Hematopoietic multipotent progenitor cell treated with erythropoietin and hydrocortisone succinate and interleukin-3 and kit ligand, for 6 days (in vitro differentiated cells): ENCODE results near the gene SPSB1.

Experiments used
- DNase-seq: peaks from one replicate; pipeline ENCODE4 v3.0.0-alpha.2; 2015

Gene SPSB1

DNA sequence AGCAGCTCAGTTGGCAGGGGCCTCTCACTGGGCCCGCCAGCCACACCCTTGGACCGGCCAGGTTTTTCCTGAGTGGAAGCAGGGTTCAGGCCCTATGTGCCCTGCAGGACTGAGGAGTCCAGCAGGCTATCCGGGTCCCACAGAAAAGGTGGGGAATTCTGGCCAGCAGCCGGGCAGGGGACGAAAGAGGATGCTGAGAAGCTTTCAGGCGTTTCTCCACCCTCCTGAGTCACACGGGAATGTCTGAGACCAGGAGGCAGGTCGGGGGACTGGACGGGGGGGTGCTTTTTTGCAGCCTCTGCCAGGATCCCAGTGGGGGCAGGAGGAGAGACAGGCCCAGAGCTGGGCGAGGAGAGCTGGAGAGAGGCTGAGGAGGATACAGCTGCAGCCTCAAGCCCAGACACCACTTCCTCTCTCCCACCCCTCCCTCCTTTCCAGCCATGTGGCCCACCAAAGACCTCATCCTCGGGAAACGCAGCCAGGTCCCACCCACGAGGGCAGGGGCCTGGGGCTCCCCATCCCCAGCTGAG is 105.4 kb downstream of the SPSB1 start:
- DNase-seq, result no peak

DNA sequence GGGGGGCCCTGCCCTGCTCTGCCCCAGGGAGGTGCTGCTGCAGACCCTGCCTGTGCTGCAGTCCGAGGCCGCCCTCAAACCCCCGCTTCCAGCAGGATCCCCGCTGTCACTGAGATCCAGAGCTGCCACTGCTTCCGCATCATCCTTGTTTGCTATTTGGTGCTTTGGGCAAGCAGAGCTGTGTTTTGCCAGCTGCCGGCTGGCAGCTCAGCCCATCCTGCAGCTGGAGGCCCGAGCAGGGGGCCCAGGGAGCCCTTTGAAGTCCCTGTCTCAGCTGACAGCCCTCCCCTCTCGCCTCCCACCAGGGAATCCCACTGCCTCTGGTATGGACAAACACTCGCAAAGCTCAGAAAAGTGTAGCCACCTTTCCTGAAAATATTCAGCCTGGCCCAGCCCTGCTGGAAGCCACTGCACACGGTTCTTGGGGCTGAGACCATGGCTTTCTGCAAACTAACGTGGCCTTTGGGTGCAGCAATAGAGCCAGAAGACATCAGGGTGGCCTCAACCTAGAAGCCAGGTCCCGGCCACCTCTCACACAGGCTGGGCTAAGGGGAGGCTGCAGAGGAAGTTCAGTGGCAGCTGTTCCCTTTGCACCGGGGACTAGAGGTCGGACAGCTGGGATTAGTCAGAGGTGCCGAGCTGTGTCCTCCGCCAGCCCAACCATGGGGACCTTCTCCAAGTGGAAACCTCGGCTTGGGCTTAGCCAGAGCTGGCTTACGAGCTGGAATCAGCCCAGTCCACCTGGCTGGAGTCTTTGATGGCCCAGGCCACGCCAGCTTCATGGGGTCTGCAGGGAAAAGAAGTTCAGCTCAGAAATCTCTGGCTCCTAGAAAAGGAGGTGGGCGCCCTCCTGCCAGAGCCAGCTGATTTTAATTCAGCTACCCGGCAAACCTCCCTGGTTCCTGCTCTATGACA is 107.1 kb downstream of the SPSB1 start:
- peak; percentile 57 for DNase-seq

DNA sequence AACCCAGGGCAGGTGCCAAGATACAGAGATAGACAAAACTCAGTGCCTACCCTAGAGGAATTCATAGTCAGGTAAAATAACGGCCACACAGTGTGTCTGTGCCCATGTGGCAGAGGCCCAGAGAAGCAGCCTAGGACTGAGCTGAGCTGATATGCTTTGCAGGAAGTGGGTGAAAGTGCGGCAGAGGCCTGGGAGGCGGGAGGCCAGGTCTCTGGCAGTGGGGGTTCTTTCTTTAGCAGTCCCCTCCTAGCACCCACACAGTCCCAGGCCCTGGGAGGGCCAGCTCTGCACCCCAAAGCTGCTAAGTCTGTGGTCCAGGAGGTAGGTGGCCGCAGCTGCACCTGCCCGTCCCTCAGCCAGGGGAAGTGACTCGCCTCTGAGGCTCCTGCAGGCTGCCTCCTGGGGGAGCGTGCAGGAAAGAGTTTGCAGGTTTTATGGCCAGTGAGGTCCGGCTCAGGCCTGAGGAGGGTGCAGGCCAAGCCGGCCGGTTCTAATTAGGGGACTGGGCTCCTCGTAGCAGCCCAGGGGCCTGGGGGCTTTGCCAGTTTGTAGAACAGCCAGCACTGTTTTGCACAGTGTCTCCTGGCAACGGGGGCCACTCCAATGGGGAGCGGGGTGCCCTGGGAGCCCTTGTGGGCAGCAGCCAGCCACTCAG is 107.9 kb downstream of the SPSB1 start:
- peak; percentile 81 for DNase-seq

- DNase-seq, result no peak
Measured at GRCh38 chr1:9401080-9401453, 108.4 kb downstream of the SPSB1 start.

- peak; percentile 35 for DNase-seq
Measured at GRCh38 chr1:9402256-9402616, 109.5 kb downstream of the SPSB1 start.

GRCh38 chr1:9402717-9403225 is 110.1 kb downstream of the SPSB1 start:
- DNase-seq, result no peak

DNA sequence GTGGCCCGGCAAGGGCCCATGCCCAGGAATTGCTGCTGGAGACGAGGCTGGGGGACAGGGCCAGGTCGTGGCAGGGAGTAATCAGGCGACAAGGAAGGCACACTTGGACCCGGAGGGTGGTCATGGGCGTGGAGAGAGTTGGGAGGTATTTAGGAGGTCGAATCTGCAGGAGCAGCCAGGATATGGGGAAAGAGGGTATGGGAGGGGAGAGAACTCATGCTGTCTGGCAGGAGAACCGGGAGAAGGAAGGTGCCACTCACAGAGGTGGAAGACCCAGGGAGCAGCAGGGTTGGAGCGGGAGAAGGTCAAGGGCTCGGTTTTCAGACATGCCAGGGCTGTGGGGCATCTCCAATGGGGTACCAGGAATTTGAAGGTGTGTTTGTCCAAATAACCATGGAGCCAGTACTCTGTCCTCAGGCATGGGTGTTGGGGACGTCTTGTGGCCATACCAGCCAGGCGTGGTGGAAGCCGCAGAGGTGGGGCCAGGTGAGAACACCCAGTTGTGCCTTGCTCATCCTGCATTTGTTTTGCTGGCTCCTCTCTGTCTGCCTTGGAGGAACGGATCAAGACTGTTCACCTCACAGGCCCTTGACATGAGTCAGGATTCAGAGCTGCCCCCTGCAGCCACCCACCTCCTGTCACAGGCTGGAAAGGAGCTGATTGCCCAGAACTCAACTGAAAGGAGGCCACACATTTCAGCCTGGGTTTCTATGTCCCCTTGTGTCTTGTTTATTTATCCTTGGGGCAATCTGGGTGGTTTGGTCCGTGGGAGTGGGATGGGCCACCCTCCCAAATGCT is 111.6 kb downstream of the SPSB1 start:
- DNase-seq, result no peak

GRCh38 chr1:9406111-9406510 is 113.4 kb downstream of the SPSB1 start:
- DNase-seq, result peak; percentile 68

DNA sequence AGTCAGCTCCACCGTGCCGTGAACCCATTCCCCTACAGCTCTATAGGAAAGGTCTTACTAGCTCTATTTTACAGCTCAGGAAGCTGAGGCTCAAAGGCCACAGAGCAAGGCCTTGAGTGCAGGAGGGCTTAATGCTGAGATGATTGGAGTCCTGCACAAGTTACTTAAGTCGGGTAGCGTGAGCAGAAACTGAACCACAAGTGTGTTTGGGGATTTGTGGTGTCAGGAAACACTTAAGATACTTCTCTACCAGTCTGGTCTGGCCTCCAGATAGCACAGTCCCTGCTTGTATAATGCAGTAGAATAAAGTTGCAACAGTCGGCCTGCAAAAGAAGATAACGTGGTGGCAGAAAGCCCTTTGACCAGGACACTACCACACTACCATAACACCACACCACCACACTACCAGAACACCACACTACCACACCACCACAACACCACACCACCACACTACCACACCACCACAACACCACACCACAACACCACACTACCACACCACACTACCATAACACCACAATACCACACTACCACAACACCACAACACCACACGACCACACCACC is 118.1 kb downstream of the SPSB1 start:
- DNase-seq, result peak; percentile 97

DNA sequence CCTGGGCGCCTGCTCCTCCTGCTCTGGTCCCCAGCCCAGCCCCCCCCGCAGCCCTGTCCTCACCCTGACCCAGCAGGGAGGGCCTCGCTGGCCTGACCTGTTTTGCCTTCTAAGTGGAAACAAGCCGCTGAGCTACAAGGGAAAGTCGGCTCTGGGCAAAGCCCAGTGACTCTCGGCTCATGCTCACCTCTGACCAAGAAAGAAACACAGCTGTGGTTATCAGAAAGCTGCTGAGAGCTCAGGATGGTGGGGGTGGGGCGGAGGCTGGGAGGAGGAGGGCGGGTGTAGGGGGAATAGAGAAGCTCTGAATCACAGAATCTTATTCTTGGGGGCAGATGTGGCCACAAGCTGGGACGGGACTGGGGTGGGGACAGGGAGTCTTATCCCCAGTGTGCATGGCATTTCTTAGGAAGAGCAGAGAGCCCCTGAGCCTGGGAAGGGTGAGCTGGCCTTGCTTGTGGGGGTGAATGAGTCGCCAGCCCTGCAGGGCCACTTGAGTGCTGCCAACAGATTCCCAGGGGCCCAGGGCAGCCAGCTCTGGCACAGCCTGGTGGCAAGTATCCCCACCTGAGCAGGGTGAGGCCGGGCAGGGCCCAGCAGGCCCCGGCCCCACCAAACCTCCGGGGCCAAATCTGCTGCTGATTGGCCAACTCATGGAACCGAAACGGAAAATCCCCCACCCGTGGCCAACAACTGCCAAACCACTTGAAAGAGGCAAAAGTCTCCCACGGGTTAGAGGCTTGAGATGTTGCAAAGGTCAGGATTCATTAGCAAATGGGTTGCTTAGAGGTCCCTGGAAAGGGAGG is 120.6 kb downstream of the SPSB1 start:
- DNase-seq, result peak; percentile 81

DNA sequence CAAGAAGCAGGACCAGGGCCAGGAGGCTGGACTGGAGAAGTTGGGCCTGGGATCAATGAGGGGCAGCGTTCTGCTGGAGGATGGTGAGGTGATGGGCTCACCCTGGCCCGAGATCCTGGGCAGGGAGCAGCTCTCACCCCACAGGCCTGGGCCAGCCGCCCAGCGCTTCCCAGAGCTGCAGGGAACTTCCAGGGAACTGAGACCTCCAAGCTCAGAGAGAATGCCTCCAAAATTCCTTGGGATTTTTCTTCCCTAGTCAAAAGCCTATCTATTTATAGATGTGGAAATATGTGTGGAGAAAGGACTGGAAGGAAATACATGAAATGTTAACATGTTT is 121.2 kb downstream of the SPSB1 start:
- DNase-seq, result no peak

GRCh38 chr1:9416506-9416905 is 123.8 kb downstream of the SPSB1 start:
- DNase-seq, result no peak

GRCh38 chr1:9416918-9417500 is 124.3 kb downstream of the SPSB1 start:
- no peak for DNase-seq

DNA sequence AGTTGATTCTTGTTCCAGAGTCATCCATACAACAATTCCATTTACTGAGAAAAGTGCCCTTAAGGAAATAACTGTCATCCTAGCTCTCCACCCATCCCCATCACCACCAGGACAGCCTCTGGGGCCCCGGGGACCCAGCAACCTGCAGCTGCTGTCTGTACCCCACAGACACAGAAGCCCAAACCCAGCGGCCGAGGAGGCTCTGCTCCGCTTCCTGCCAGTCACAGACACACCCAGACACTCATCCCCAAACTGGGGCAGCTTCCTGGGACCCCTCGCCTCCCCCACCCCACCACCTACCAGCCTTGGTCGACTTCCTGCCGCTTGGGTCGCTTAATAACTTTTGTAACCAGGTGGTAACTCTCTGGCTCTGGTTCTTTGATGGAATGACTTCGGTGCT is 125.0 kb downstream of the SPSB1 start:
- no peak for DNase-seq

DNA sequence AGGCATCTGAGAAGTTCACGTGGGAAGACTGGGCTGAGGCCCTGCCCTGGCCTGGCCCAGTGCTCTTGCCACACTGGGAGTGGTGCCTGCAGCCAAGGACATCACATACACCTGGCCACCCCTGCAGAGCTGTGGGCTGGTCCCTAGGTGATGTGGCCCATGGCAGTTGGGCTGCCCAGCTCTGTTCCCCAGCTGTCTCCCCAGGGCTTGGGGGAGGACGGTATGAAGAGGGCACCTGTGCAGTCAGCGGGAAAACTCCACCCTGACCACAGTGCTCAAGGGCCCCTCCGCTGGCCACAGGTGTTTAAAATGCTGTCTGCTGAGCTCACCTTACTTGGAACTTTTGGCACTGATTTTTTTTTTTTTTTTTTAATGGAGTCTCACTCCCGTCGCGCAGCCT is 126.2 kb downstream of the SPSB1 start:
- no peak for DNase-seq
